ENCODE results near the gene ABCC3.

- no peak for TF ChIP-seq CTCF (IDR thresholded peaks at IDR 0.05; ENCODE audit: control extremely low read depth in 1 of 3, insufficient read depth in 1 of 3, low read depth in 1 of 3, low read length in 3 of 3)
- TF ChIP-seq EP300 (IDR thresholded peaks at IDR 0.05; ENCODE audit: borderline replicate concordance in 1 of 2, low read depth in 2 of 2, low read length in 2 of 2): no peak
- no peak for TF ChIP-seq HDAC6 (IDR thresholded peaks at IDR 0.05; ENCODE audit: low read depth, low read length)
- no peak for TF ChIP-seq RNF2 (IDR thresholded peaks at IDR 0.05; ENCODE audit: borderline replicate concordance, low read depth, low read length, missing control alignments, poor library complexity, severe bottlenecking)
- TF ChIP-seq RFX5 (IDR thresholded peaks at IDR 0.05; ENCODE audit: borderline replicate concordance, low read depth, low read length): no peak
Observed at GRCh38 chr17:50645748-50646682, 11.3 kb downstream of the ABCC3 start.

Data from H1 (cell line).